MM.1S (cell line): ENCODE results near the gene LPIN1.
"Not testable (repeated sequence)": the region's sequence is repeated elsewhere in the genome, so short reads cannot be mapped to it uniquely, and the experiment has no call there.

ENCODE experiments used
- DNase-seq: peaks from one replicate; pipeline ENCODE4 v3.0.0-alpha.2; 2015
- H2AFZ ChIP-seq: fragments of 300-600 bp; sonication (generic); 2 replicates; pipeline ENCODE4 v1.6.0; 2016; ENCODE audit warnings: antibody characterized with exemption, low read length
- H3F3A ChIP-seq: fragments of 300-600 bp; sonication (generic); 2 replicates; pipeline ENCODE4 v1.6.1; 2016; ENCODE audit warnings: mild to moderate bottlenecking, antibody characterized with exemption, low read length, moderate library complexity, mixed read lengths; ENCODE audit not compliant: insufficient read depth
- H3K27ac ChIP-seq: fragments of 300-600 bp; sonication (generic); 2 replicates; pipeline ENCODE4 v1.5.1; 2016; ENCODE audit warnings: mild to moderate bottlenecking, low read length
- H3K27me3 ChIP-seq: fragments of 300-600 bp; sonication (generic); replicated peaks from 2 replicates; pipeline ENCODE4 v1.6.0; 2016; ENCODE audit warnings: low read length; ENCODE audit not compliant: insufficient read depth
- H3K36me3 ChIP-seq: fragments of 300-600 bp; sonication (generic); replicated peaks from 2 replicates; pipeline ENCODE4 v1.6.1; 2016; ENCODE audit warnings: mild to moderate bottlenecking, low read length, mixed read lengths; ENCODE audit not compliant: insufficient read depth
- H3K4me1 ChIP-seq: fragments of 300-600 bp; sonication (generic); 2 replicates; pipeline ENCODE4 v1.6.1; 2016; ENCODE audit warnings: low read length, mixed read lengths
- H3K4me2 ChIP-seq: fragments of 300-600 bp; sonication (generic); 2 replicates; pipeline ENCODE4 v1.6.0; 2016; ENCODE audit warnings: low read depth, low read length
- H3K4me3 ChIP-seq: fragments of 300-600 bp; sonication (generic); 2 replicates; pipeline ENCODE4 v1.5.1; 2016; ENCODE audit warnings: low read length, mixed read lengths
- H3K79me2 ChIP-seq: fragments of 300-600 bp; sonication (generic); 2 replicates; pipeline ENCODE4 v1.6.1; 2016; ENCODE audit warnings: mixed run types, low read length, mixed read lengths
- H3K9ac ChIP-seq: fragments of 300-600 bp; sonication (generic); 2 replicates; pipeline ENCODE4 v1.6.1; 2016; ENCODE audit warnings: low read length, mixed read lengths
- H3K9me2 ChIP-seq: fragments of 300-600 bp; sonication (generic); replicated peaks from 2 replicates; pipeline ENCODE4 v1.6.1; 2016; ENCODE audit warnings: mild to moderate bottlenecking, low read length, mixed read lengths; ENCODE audit not compliant: insufficient read depth
- H3K9me3 ChIP-seq: fragments of 300-600 bp; sonication (generic); replicated peaks from 2 replicates; pipeline ENCODE4 v1.6.1; 2016; ENCODE audit warnings: mild to moderate bottlenecking, low read length, mixed read lengths; ENCODE audit not compliant: insufficient read depth
- H4K20me1 ChIP-seq: fragments of 300-600 bp; sonication (generic); 2 replicates; pipeline ENCODE4 v1.6.1; 2016; ENCODE audit warnings: mild to moderate bottlenecking, low read length, moderate library complexity, mixed read lengths; ENCODE audit not compliant: insufficient read depth
- CTCF ChIP-seq: fragments of 300-600 bp; sonication (generic); IDR thresholded peaks from 2 replicates; pipeline ENCODE4 v1.5.1; 2016; ENCODE audit warnings: antibody characterized with exemption, low read length, mixed read lengths
- EZH2 ChIP-seq: fragments of 300-600 bp; sonication (generic); optimal IDR thresholded peaks from 2 replicates; pipeline ENCODE3; 2017; ENCODE audit warnings: low read depth, mild to moderate bottlenecking, antibody characterized with exemption, low read length, mixed read lengths
- EZH2phosphoT487 ChIP-seq: fragments of 300-600 bp; sonication (generic); IDR thresholded peaks from 2 replicates; pipeline ENCODE4 v1.6.1; 2018; ENCODE audit warnings: antibody characterized with exemption, low read length

LPIN1 gene

DNA sequence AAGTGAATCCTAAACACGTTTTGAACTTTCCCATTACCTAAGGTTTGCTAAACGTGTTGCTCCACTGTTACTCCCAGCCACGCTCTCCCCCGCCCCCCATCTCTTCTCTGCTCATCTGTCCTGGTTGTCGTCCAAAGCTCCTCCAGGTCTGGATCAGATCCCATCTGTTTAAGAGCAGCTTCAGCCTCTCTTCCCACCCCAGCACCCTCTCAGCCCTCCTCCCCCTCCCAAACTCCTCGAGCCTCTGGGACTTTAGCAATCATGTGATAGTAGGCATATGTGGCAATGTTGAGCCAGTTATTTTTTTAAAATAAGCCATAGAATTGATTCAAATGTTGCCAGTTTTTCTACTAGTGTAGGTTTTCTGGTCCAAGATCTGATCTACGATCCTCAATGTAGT lies 20.0 kb upstream of the LPIN1 start:
- Histone ChIP-seq H2AFZ (no peak overlapping the region), H3K4me3 (no peak overlapping the region), H3K79me2 (no peaks in the 10 kb centered on the region), H3K27ac (no peak overlapping the region), H3K4me2 (no peak overlapping the region), H3K9me3 (no peaks in the 10 kb centered on the region), H4K20me1 (no peaks in the 10 kb centered on the region), H3K27me3 (no peaks in the 10 kb centered on the region), H3F3A (no peaks in the 10 kb centered on the region), H3K9ac (no peak overlapping the region), H3K4me1 (no peaks in the 10 kb centered on the region), H3K9me2 (no peaks in the 10 kb centered on the region), H3K36me3 (no peaks in the 10 kb centered on the region)
- DNase-seq = no peak
- TF ChIP-seq CTCF = no peak
- TF ChIP-seq EZH2phosphoT487 = no peak
- no peak for TF ChIP-seq EZH2

- H3K79me2 ChIP-seq = no peaks in the 10 kb centered on the region
- H3K9ac ChIP-seq = no peak overlapping the region
- H2AFZ ChIP-seq = no peak overlapping the region
- no peaks in the 10 kb centered on the region for H3K9me2 ChIP-seq
- no peak overlapping the region for H3K4me3 ChIP-seq
- no peaks in the 10 kb centered on the region for H3K27me3 ChIP-seq
- DNase-seq = no peak
- TF ChIP-seq CTCF (no peak), EZH2phosphoT487 (no peak), EZH2 (no peak)
- H3K36me3 ChIP-seq = no peaks in the 10 kb centered on the region
- H3K27ac ChIP-seq = no peak overlapping the region
- H3K9me3 ChIP-seq = no peaks in the 10 kb centered on the region
- H3K4me2 ChIP-seq = no peak overlapping the region
- no peaks in the 10 kb centered on the region for H3F3A ChIP-seq
- H3K4me1 ChIP-seq = no peaks in the 10 kb centered on the region
- H4K20me1 ChIP-seq = no peaks in the 10 kb centered on the region
Measured at GRCh38 chr2:11729362-11730212, 16.8 kb upstream of the LPIN1 start.

GRCh38 chr2:11731214-11731984 lies 15.0 kb upstream of the LPIN1 start:
- DNase-seq, H3K4me1 ChIP-seq, H2AFZ ChIP-seq, H3K9me2 ChIP-seq, H3K9ac ChIP-seq, H3F3A ChIP-seq, H3K36me3 ChIP-seq, H3K4me3 ChIP-seq, H4K20me1 ChIP-seq, H3K27me3 ChIP-seq, H3K79me2 ChIP-seq, H3K9me3 ChIP-seq, H3K27ac ChIP-seq, H3K4me2 ChIP-seq: not testable (repeated sequence)

DNA sequence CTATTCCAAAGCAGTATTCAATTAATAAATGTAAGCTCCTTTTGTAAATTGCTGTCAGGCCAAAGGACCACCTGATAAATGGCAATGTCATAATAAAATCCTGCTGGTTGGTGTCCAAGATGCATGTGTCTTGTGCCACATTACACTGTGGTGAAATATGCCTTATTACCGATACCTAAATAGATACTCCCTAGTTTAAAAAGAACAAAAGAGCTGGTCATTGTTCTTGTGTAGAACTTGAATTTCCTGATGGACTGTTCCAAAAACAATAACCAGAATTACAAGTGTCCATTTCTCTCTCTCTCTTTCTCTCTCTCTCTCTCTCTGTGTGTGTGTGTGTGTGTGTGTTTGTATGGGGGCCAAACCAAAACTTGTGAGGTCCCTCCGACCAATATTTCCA lies 13.8 kb upstream of the LPIN1 start:
- Histone ChIP-seq H3K4me3 (no peak overlapping the region), H3K27me3 (no peaks in the 10 kb centered on the region), H2AFZ (no peak overlapping the region), H4K20me1 (no peaks in the 10 kb centered on the region), H3K4me2 (no peak overlapping the region), H3K9ac (no peak overlapping the region), H3K27ac (no peak overlapping the region), H3K9me3 (no peaks in the 10 kb centered on the region), H3K9me2 (no peaks in the 10 kb centered on the region), H3F3A (no peaks in the 10 kb centered on the region), H3K36me3 (no peaks in the 10 kb centered on the region), H3K79me2 (no peaks in the 10 kb centered on the region), H3K4me1 (no peaks in the 10 kb centered on the region)
- DNase-seq = no peak
- TF ChIP-seq EZH2phosphoT487 (no peak), EZH2 (no peak)

- H3K79me2 ChIP-seq, H3K4me3 ChIP-seq, DNase-seq, H3K27ac ChIP-seq, H3K36me3 ChIP-seq, H3K4me2 ChIP-seq, H3F3A ChIP-seq, H3K9me2 ChIP-seq, H3K27me3 ChIP-seq, H2AFZ ChIP-seq, H3K9me3 ChIP-seq, H4K20me1 ChIP-seq, H3K9ac ChIP-seq, H3K4me1 ChIP-seq: not testable (repeated sequence)
Measured at GRCh38 chr2:11737852-11738251, 8.6 kb upstream of the LPIN1 start.
